Activated CD8-positive, alpha-beta T cell treated with anti-CD3 and anti-CD28 coated beads, Interleukin-2, amount 10 ng/mL, durations not matched to agents 7 days and 5 days (primary cell): Measurements from ENCODE around the gene ATP2B3. TPM values are rescaled to one million over a fixed set of nuclear protein-coding genes. Genes with fewer than 3 reads are reported as not detected.

Experiments used
- ATAC-seq: fragments of 150-1000 bp; cut with Tn5 transposase; one replicate; pipeline ENCODE4 v1.10.0; 2021; ENCODE audit warnings: moderate library complexity
- CTCF ChIA-PET: fragments of 350-600 bp; sonication (Branson Sonifier 250); formaldehyde crosslinking; loops from one replicate; lab custom pipeline; 2021; ENCODE audit warnings: antibody characterized with exemption; lab: Charles Lee
- POLR2A ChIA-PET: fragments of 350-600 bp; sonication (Branson Sonifier 250); formaldehyde crosslinking; loops from one replicate; lab custom pipeline; 2021; ENCODE audit warnings: antibody characterized with exemption; lab: Charles Lee
- DNase-seq: peaks from one replicate; pipeline ENCODE4 v3.0.0-alpha.2; 2020
- H3K27ac Mint-ChIP-seq: one replicate; pipeline ENCODE4 v1.8.0; 2021; ENCODE audit warnings: mild to moderate bottlenecking, mixed read lengths
- H3K27me3 Mint-ChIP-seq: one replicate; pipeline ENCODE4 v1.8.0; 2021; ENCODE audit warnings: low read depth, mixed read lengths
- H3K36me3 Mint-ChIP-seq: one replicate; pipeline ENCODE4 v1.8.0; 2021; ENCODE audit warnings: low read depth, mixed read lengths
- H3K4me1 Mint-ChIP-seq: one replicate; pipeline ENCODE4 v1.8.0; 2021; ENCODE audit warnings: low read depth, mixed read lengths
- H3K4me3 Mint-ChIP-seq: one replicate; pipeline ENCODE4 v1.8.0; 2021; ENCODE audit warnings: mild to moderate bottlenecking, mixed read lengths
- H3K9me3 Mint-ChIP-seq: one replicate; pipeline ENCODE4 v1.8.0; 2022; ENCODE audit warnings: mixed read lengths; ENCODE audit not compliant: insufficient read depth
- total RNA-seq, 2 experiments: library from RNA; stranded (reverse); gene quantifications; one replicate each; pipeline ENCODE4 v1.2.3, GENCODE V29; 2021

Gene ATP2B3
- total RNA-seq, 2 experiments from 2014 or later: not detected

GRCh38 chrX:153593811-153594500 is 76.5 kb downstream of the ATP2B3 start:
- Mint-ChIP-seq H3K27me3 (no peaks in the 10 kb centered on the region), H3K27ac (no peak overlapping the region), H3K4me3 (no peak overlapping the region), H3K9me3 (no peaks in the 10 kb centered on the region), H3K36me3 (peaks cover 21% of the 10 kb centered on the region), H3K4me1 (peaks cover 17% of the 10 kb centered on the region)
- CTCF ChIA-PET: no interaction called here
- no peak for ATAC-seq
- POLR2A ChIA-PET: no interaction called here
- DNase-seq: no peak

GRCh38 chrX:153595387-153595786 is 77.9 kb downstream of the ATP2B3 start:
- H3K9me3 Mint-ChIP-seq: no peaks in the 10 kb centered on the region
- DNase-seq (no peak), ATAC-seq (no peak)
- peaks cover 23% of the 10 kb centered on the region for H3K4me1 Mint-ChIP-seq
- POLR2A ChIA-PET: no interaction called here
- CTCF ChIA-PET: no interaction called here
- no peak overlapping the region for H3K4me3 Mint-ChIP-seq
- peaks cover 21% of the 10 kb centered on the region for H3K36me3 Mint-ChIP-seq
- no peaks in the 10 kb centered on the region for H3K27me3 Mint-ChIP-seq
- H3K27ac Mint-ChIP-seq: no peak overlapping the region

- DNase-seq (no peak), ATAC-seq (no peak)
- Mint-ChIP-seq H3K27me3 (no peaks in the 10 kb centered on the region), H3K9me3 (no peaks in the 10 kb centered on the region), H3K4me3 (no peak overlapping the region), H3K27ac (no peak overlapping the region), H3K4me1 (peaks cover 24% of the 10 kb centered on the region), H3K36me3 (peaks cover 21% of the 10 kb centered on the region)
- CTCF ChIA-PET: no interaction called here
- POLR2A ChIA-PET: no interaction called here
Measured at GRCh38 chrX:153595859-153596857, 78.7 kb downstream of the ATP2B3 start.

DNA sequence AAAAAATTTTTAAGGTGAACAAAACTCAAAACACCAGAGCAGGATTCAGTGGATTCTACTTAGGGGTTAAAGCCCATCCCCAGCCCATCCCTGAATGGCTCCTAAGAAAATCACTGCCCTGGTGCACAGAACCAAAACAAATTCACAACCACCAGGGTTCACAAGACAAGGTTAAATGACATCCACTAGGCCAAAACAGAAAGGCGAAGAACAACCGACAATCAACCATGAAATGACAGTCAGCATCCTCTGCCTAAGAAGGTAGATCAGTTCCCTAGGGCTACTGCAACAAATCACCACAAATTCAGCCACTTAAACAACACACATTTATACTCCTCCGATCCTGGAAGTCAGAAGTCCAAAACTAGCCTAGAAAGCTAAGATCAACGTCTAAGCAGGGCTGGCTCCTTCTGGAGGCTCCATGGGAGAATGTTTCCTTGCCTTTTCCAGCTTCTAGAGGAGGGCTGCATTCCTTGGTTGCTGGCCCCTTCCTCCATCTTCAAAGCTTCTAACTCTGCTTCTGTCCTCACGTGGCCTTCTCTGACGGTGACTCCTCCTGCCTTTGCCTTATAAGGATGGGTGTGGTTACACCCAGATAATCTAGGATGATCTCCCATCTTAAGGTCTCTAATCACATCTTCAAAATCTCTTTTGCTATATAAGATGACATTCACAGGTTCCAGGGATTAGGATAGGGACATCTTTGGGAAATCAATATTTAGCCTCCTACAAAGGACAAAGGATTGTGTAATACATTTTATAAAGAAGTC is 79.7 kb downstream of the ATP2B3 start:
- ChIA-PET CTCF (no interaction called here), POLR2A (no interaction called here)
- Mint-ChIP-seq H3K4me1 (peaks cover 24% of the 10 kb centered on the region), H3K36me3 (peaks cover 18% of the 10 kb centered on the region), H3K4me3 (peak overlapping the region; percentile 84), H3K9me3 (no peaks in the 10 kb centered on the region), H3K27me3 (no peaks in the 10 kb centered on the region), H3K27ac (no peak overlapping the region)
- ATAC-seq (no peak), DNase-seq (no peak)

GRCh38 chrX:153598541-153599191 is 81.2 kb downstream of the ATP2B3 start, which contains the start of gene CCNQ:
Gene CCNQ, minus strand, starts transcription at chrX:153599139. Its CDS starts 66 bp downstream, at chrX:153599073.
- no peaks in the 10 kb centered on the region for H3K9me3 Mint-ChIP-seq
- peaks cover 25% of the 10 kb centered on the region for H3K4me1 Mint-ChIP-seq
- H3K4me3 Mint-ChIP-seq: peak within 1 kb of the TSS; percentile 84
- H3K27me3 Mint-ChIP-seq: no peaks in the 10 kb centered on the region
- ChIA-PET CTCF (interaction anchor here (2.0 to 3.1 kb wide), 2 partner anchors 11 to 63 kb away, joined by 9 to 11 read pairs; no protein-coding TSS in a partner anchor), POLR2A (interaction anchor here (0.6 kb wide), 1 partner anchor 34 kb away, joined by 3 read pairs; no protein-coding TSS in a partner anchor)
- H3K27ac Mint-ChIP-seq: peak within 1 kb of the TSS; percentile 83
- ATAC-seq (peak; percentile 70), DNase-seq (peak; percentile 33)
- H3K36me3 Mint-ChIP-seq: peaks cover 8% of the 10 kb centered on the region

- Mint-ChIP-seq H3K4me1 (peaks cover 29% of the 10 kb centered on the region), H3K27ac (peak overlapping the region; percentile 79), H3K27me3 (no peaks in the 10 kb centered on the region), H3K36me3 (peaks cover 7% of the 10 kb centered on the region), H3K4me3 (peak overlapping the region; percentile 84), H3K9me3 (no peaks in the 10 kb centered on the region)
- peak; percentile 96 for ATAC-seq
- POLR2A ChIA-PET: interaction anchor here (0.7 kb wide), 1 partner anchor 755 kb away, joined by 3 read pairs; no protein-coding TSS in a partner anchor
- CTCF ChIA-PET: interaction anchor here (1.4 to 3.1 kb wide), 5 partner anchors 10 to 641 kb away, joined by 3 to 11 read pairs (median 6); no protein-coding TSS in a partner anchor
- DNase-seq: peak; percentile 88
Measured at GRCh38 chrX:153599192-153600031, 82.0 kb downstream of the ATP2B3 start.

GRCh38 chrX:153600032-153600373 is 82.6 kb downstream of the ATP2B3 start:
- H3K27ac Mint-ChIP-seq: peak overlapping the region; percentile 79
- H3K4me1 Mint-ChIP-seq: peaks cover 31% of the 10 kb centered on the region
- H3K27me3 Mint-ChIP-seq: no peaks in the 10 kb centered on the region

DNA sequence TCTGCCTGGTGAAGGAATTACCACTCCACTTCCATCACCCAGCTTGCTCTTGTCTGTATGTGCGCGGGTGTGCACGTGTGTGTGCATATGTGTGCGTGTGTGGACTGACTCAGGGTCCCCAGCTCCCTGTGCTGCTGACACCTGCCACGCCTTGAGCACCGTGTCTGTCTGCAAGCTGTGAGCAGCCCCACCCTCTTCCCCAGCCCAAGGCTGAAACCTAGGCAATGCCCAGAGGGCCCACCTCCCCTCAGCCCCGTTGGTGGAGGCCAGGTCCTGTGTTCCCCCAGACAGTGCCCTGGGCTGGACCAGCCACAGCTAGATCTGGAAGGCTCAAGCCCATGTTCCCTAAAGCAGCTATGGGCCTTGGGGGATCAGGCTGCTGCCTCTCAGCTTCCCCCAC is 83.5 kb downstream of the ATP2B3 start:
- H3K36me3 Mint-ChIP-seq: peaks cover under 1% of the 10 kb centered on the region
- H3K9me3 Mint-ChIP-seq: no peaks in the 10 kb centered on the region
- no peaks in the 10 kb centered on the region for H3K27me3 Mint-ChIP-seq
- H3K4me3 Mint-ChIP-seq: peak overlapping the region; percentile 38
- DNase-seq: no peak
- ChIA-PET CTCF (interaction anchor here (1.2 to 3.1 kb wide), 5 partner anchors 9 to 642 kb away, joined by 3 to 11 read pairs (median 5); no protein-coding TSS in a partner anchor), POLR2A (no interaction called here)
- H3K27ac Mint-ChIP-seq: no peak overlapping the region
- H3K4me1 Mint-ChIP-seq: peaks cover 31% of the 10 kb centered on the region
- ATAC-seq: no peak

More at GRCh38 chrX:153600032-153600373, 82.6 kb downstream of the ATP2B3 start:
- CTCF ChIA-PET: interaction anchor here (1.2 to 3.1 kb wide), 6 partner anchors 9 to 642 kb away, joined by 3 to 11 read pairs (median 6); no protein-coding TSS in a partner anchor
- H3K4me3 Mint-ChIP-seq: peak overlapping the region; percentile 84
- ATAC-seq: no peak
- H3K9me3 Mint-ChIP-seq: no peaks in the 10 kb centered on the region
- peak; percentile 33 for DNase-seq
- POLR2A ChIA-PET: no interaction called here
- H3K36me3 Mint-ChIP-seq: peaks cover 7% of the 10 kb centered on the region

- Mint-ChIP-seq H3K36me3 (no peaks in the 10 kb centered on the region), H3K27me3 (no peaks in the 10 kb centered on the region), H3K9me3 (no peaks in the 10 kb centered on the region), H3K4me1 (peaks cover 28% of the 10 kb centered on the region), H3K4me3 (no peak overlapping the region), H3K27ac (no peak overlapping the region)
- POLR2A ChIA-PET: no interaction called here
- DNase-seq: no peak
- CTCF ChIA-PET: interaction anchor here (1.2 to 3.1 kb wide), 3 partner anchors 8 to 47 kb away, joined by 3 to 11 read pairs (median 5); no protein-coding TSS in a partner anchor
- no peak for ATAC-seq
Measured at GRCh38 chrX:153601511-153602110, 84.2 kb downstream of the ATP2B3 start.

DNA sequence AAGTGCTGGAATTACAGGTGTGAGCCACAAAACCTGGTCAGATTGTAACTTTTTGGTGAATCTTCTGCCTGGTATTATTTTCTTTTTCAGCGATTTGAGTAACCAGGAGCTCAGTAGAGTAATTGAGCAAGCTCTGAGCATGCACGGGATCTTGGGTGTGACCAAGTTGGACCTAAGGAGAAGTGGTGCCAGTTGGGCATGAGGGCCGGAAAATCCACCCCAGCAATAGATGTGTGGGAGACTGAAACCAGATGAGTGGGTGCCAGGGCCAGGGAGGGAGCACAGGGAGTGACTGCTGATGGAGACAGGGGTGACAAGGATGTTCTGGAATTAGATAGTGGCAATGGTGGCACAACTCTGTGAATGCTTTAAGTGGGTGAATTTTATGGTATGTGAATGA is 85.2 kb downstream of the ATP2B3 start:
- Mint-ChIP-seq H3K27ac (no peak overlapping the region), H3K4me1 (peaks cover 19% of the 10 kb centered on the region), H3K4me3 (no peak overlapping the region), H3K9me3 (no peaks in the 10 kb centered on the region), H3K27me3 (peaks cover 2% of the 10 kb centered on the region), H3K36me3 (no peaks in the 10 kb centered on the region)
- ATAC-seq (no peak), DNase-seq (no peak)
- ChIA-PET POLR2A (no interaction called here), CTCF (interaction anchor here (1.6 kb wide), 1 partner anchor 65 kb away, joined by 4 read pairs; no protein-coding TSS in a partner anchor)
